ENCODE results near the gene RNF144A. TPM values are rescaled to one million over a fixed set of nuclear protein-coding genes. Genes with fewer than 3 reads are reported as not detected.

RNF144A gene
- total and polyA plus RNA-seq, 9 donors, result 10.4 to 47.7 (median 23.9) TPM

DNA sequence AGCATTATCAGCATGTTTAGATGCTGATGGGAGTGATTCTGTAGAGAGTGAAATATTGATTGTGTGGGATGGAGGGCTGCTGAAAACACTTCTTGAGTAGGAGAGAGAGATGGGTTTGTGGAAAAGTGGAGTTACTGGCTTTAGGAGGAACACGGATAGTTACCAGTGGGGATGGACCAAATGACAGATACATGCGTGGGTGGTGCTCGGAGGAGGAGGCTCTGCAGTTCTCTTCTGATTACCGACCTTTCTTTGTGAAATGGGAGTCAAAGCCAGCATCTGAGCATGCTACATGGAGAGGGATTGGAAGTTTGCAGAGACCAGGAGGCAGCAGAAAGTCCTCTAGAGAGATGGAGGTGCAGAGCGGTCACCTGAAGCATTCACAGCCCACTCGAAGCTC lies 26.3 kb downstream of the RNF144A start:
- 57 to 68% (median 61%) methylated on average over 6 of the region's 6 CpGs for WGBS, 3 donors
- peak overlapping the region in 1 of 2 donors; percentile 21 for H3K27ac ChIP-seq

DNA sequence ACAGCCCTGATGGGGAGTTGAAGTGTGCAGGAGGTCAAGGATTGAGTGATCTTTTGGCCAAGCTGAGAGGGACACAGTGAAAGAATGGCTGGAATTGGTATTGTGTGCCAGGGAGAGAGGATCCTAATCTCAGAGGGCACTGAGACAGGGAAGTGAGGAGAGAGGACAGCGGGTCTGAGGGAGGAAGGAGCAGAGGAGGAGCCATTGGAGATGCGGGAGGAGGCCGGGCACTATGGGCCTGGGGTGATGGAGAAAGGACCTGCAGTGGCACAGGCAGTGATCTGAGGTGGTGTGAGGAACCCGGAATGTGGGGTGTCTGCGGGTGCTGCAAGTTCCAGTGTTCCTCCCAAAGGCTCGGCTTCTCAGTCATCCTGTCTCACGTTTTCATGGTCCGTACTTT lies 26.8 kb downstream of the RNF144A start:
- peak overlapping the region in 1 of 2 donors; percentile 21 for H3K27ac ChIP-seq

More for the DNA sequence above, 26.3 kb downstream of the RNF144A start:
- Histone ChIP-seq H3K9me3 (no peaks in the 10 kb centered on the region), H3K4me3 (no peak overlapping the region), H3K4me1 (ENCODE audit: insufficient read depth) (peaks cover 2% of the 10 kb centered on the region), H3K27me3 (no peaks in the 10 kb centered on the region), H3K36me3 (no peaks in the 10 kb centered on the region)
- no peak for TF ChIP-seq POLR2A (IDR thresholded peaks at IDR 0.05)
- no peak for TF ChIP-seq EP300 (IDR thresholded peaks at IDR 0.05)
- TF ChIP-seq CTCF (IDR thresholded peaks at IDR 0.05), result no peak
- peak in 1 of 5 donors; percentile 12 for DNase-seq
- intact Hi-C loops (cut with DNase I), result no loop called here

GRCh38 chr2:6944555-6944954 lies 27.3 kb downstream of the RNF144A start:
- no peaks in the 10 kb centered on the region for H3K36me3 ChIP-seq
- WGBS, 3 donors, result 43 to 55% (median 49%) methylated on average over 5 of the region's 5 CpGs
- H3K4me1 ChIP-seq (ENCODE audit: insufficient read depth), result peaks cover 2% of the 10 kb centered on the region
- H3K9me3 ChIP-seq, result no peaks in the 10 kb centered on the region
- intact Hi-C loops (cut with DNase I), result no loop called here
- no peak overlapping the region for H3K4me3 ChIP-seq
- TF ChIP-seq CTCF (IDR thresholded peaks at IDR 0.05) (no peak), EP300 (IDR thresholded peaks at IDR 0.05) (no peak), POLR2A (IDR thresholded peaks at IDR 0.05) (no peak)
- no peaks in the 10 kb centered on the region for H3K27me3 ChIP-seq
- H3K27ac ChIP-seq, result peak overlapping the region in 1 of 2 donors; percentile 42
- peak in 1 of 5 donors; percentile 51 for DNase-seq

More for the DNA sequence above, 26.8 kb downstream of the RNF144A start:
- intact Hi-C loops (cut with DNase I), result no loop called here
- no peaks in the 10 kb centered on the region for H3K36me3 ChIP-seq
- no peak for TF ChIP-seq CTCF (IDR thresholded peaks at IDR 0.05)
- H3K4me1 ChIP-seq (ENCODE audit: insufficient read depth), result peaks cover 2% of the 10 kb centered on the region
- no peak overlapping the region for H3K4me3 ChIP-seq
- 93 to 97% (median 96%) methylated on average over 8 of the region's 8 CpGs for WGBS, 3 donors
- no peaks in the 10 kb centered on the region for H3K27me3 ChIP-seq
- no peaks in the 10 kb centered on the region for H3K9me3 ChIP-seq
- peak in 1 of 5 donors; percentile 10 for DNase-seq

DNA sequence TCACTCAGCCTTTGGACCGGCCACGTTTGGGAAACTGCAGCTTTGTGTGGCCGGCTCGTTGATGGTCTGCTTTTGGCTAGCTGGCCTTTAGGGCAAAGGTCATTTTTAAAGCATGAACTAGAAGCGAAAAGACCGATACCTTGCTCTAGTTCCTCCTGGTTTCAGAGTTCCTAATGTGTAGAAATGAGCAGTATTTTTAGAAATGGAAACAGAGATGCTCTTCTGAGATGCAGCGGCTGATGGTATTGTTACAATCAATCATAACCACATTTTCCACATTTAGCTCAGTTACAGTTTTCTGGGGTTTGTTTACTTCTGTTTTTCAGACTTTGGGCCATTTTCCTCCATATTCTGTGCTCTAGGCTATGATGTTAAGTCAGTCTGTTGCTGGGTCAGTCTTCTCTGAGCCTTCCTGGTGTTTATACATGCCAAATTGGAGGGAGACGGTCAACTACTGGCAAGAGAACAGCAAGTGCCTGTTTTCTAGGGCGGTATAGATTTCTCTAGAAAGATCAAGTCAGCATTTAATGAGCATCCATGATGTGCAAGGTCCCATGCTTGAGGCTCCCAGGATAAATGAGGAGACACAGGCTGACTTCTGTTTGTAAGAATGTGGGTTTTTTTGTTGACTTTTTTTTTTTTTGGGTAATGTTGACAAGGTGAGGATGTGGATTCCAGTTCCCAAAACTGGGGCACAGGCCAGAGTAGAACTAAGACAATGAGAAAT lies 28.0 kb downstream of the RNF144A start:
- H3K9me3 ChIP-seq, result no peaks in the 10 kb centered on the region
- no peak for DNase-seq
- peaks cover 2% of the 10 kb centered on the region for H3K4me1 ChIP-seq (ENCODE audit: insufficient read depth)
- no peaks in the 10 kb centered on the region for H3K27me3 ChIP-seq
- TF ChIP-seq EP300 (IDR thresholded peaks at IDR 0.05) (no peak), POLR2A (IDR thresholded peaks at IDR 0.05) (no peak), CTCF (IDR thresholded peaks at IDR 0.05) (no peak)
- H3K4me3 ChIP-seq, result no peak overlapping the region
- intact Hi-C loops (cut with DNase I), result no loop called here
- WGBS, 3 donors, result 50 to 66% (median 60%) methylated on average over 9 of the region's 9 CpGs
- H3K36me3 ChIP-seq, result no peaks in the 10 kb centered on the region
- H3K27ac ChIP-seq, result peak overlapping the region in 1 of 2 donors; percentile 42

Measured in ovary (tissue), 9 donors.